Esophagus (tissue), 2 donors: ENCODE measurements around the gene GET3. TPM values are rescaled to one million over a fixed set of nuclear protein-coding genes. Genes with fewer than 3 reads are reported as not detected.

Source experiments
- H3K27ac ChIP-seq, 2 donors: one replicate each; pipeline ENCODE4 v1.5.1; 2013; ENCODE audit warnings: low read depth in 2 of 2, mild to moderate bottlenecking in 2 of 2, inconsistent platforms in 1 of 2, low read length in 1 of 2, moderate library complexity in 1 of 2
- H3K27me3 ChIP-seq, 2 donors: one replicate each; pipeline ENCODE4 v1.6.1; 2013; ENCODE audit warnings: low read length in 2 of 2, control low read depth in 1 of 2, mild to moderate bottlenecking in 1 of 2; ENCODE audit not compliant: insufficient read depth in 2 of 2, control insufficient read depth in 1 of 2
- H3K36me3 ChIP-seq, 2 donors: one replicate each; pipeline ENCODE4 v1.6.1; 2013; ENCODE audit warnings: low read length in 1 of 2; ENCODE audit not compliant: control insufficient read depth in 2 of 2, insufficient read depth in 2 of 2
- H3K4me1 ChIP-seq, 2 donors: one replicate each; pipeline ENCODE4 v1.6.1; 2013; ENCODE audit warnings: low read length in 1 of 2; ENCODE audit not compliant: control insufficient read depth in 2 of 2, insufficient read depth in 2 of 2
- H3K4me3 ChIP-seq, 2 donors: one replicate each; pipeline ENCODE4 v1.5.1; 2013; ENCODE audit warnings: low read length in 2 of 2, mild to moderate bottlenecking in 2 of 2, low read depth in 1 of 2, moderate library complexity in 1 of 2
- H3K9me3 ChIP-seq, 2 donors: one replicate each; pipeline ENCODE4 v1.6.1; 2013; ENCODE audit warnings: mild to moderate bottlenecking in 2 of 2, low read depth in 1 of 2, low read length in 1 of 2, moderate library complexity in 1 of 2; ENCODE audit not compliant: control insufficient read depth in 2 of 2, insufficient read depth in 1 of 2
- WGBS, 2 donors: extraction: QIAGEN DNeasy Blood & Tissue Kit; methylation state at CpG; one replicate each; pipeline ENCODE4 v1.1.7; 2013; 5-methylcytosine and 5-hydroxymethylcytosine counted together
- polyA plus RNA-seq, 2 donors: library from polyadenylated mRNA; stranded (reverse); fragments of 200-250 nt; gene quantifications; one replicate each; pipeline ENCODE4 v1.2.3, GENCODE V29; 2013
- donor health status: healthy with polysubstance abuse.
- donor health status: Bipolar disorder and iron deficiency.

GET3 gene
- polyA plus RNA-seq, result 10 to 100 TPM; 46.2 to 74.1 TPM

- H3K27me3 ChIP-seq, result no peaks in the 10 kb centered on the region
- peaks cover 0 to 6% of the 10 kb centered on the region in 2 donors for H3K36me3 ChIP-seq
- 0 to 1% methylated on average over 28 to 29 of the region's 29 CpGs for WGBS, 2 donors
- peak within 1 kb of the TSS; percentile 81 to 92 for H3K27ac ChIP-seq
- peaks cover 6 to 9% of the 10 kb centered on the region in 2 donors for H3K4me1 ChIP-seq
- peak within 1 kb of the TSS; percentile 80 to 87 for H3K4me3 ChIP-seq
- no peaks in the 10 kb centered on the region for H3K9me3 ChIP-seq
Observed at GRCh38 chr19:12736995-12737834, at the start of gene GET3. TSS of gene GET3 (plus strand) at chr19:12737497. CDS start at chr19:12737506, 9 bp downstream.

DNA sequence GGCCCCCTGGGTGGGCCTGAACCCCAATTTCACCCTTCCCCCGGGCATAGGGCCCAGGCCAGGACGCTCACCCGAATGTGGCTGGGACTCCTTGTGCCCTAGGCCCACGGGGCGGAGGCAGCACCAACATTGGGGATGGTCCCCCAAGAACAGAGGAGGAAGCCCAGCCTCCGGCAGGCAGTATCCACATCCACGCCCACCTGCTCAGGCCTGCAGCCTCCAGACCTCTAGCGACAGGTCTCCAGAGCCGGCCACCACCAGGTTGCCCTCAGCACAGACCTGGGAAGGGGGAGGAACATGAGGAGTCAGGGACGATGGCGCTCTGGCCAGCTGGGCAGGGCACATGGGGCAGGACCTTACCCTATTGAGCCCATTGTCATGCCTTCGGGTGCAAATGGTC lies 48.3 kb upstream of the GET3 start:
- no peaks in the 10 kb centered on the region for H3K27me3 ChIP-seq
- peaks cover 0 to 9% of the 10 kb centered on the region in 2 donors for H3K36me3 ChIP-seq
- no peaks in the 10 kb centered on the region for H3K4me1 ChIP-seq
- WGBS, 2 donors, result 86 to 91% methylated on average over 12 of the region's 12 CpGs
- H3K27ac ChIP-seq, result no peak overlapping the region
- no peak overlapping the region for H3K4me3 ChIP-seq
- no peaks in the 10 kb centered on the region for H3K9me3 ChIP-seq

DNA sequence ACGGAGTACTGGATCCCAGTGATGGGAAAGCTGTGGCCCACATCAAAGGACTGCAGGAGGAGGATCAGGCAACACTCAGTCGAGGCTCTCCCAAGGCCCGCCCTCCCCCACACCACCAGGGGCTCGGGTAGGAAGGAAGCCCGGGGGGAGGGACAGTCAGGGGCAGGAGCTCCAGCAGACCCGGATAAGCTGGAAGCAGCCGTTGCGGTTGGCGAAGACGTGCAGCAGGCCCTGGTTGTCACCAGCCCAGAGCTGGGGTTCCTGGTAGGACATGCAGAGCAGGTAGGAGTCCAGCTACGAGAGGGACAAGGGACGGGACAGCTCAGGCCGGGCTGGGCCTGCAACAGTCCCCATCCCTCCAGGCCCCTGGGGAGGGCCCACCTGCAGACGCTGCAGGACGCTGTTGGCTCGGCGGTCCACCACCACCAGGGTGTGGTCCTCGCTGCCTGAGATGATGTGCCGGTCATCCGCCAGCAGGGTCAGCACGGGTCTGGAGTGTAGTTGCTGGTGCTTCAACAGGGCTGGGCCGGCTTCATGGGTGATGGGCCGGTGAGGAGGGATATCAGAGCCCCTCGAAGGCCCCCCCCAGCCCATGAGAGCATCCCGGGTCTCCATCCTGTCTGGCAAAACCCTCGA lies 47.6 kb upstream of the GET3 start:
- no peaks in the 10 kb centered on the region for H3K9me3 ChIP-seq
- H3K27ac ChIP-seq, result no peak overlapping the region
- WGBS, 2 donors, result 79 to 80% methylated on average over 25 to 26 of the region's 26 CpGs
- peaks cover 0 to 9% of the 10 kb centered on the region in 2 donors for H3K36me3 ChIP-seq
- H3K4me3 ChIP-seq, result no peak overlapping the region
- no peaks in the 10 kb centered on the region for H3K27me3 ChIP-seq
- no peaks in the 10 kb centered on the region for H3K4me1 ChIP-seq

- Histone ChIP-seq H3K36me3 (peaks cover 0 to 8% of the 10 kb centered on the region in 2 donors), H3K27ac (no peak overlapping the region), H3K9me3 (no peaks in the 10 kb centered on the region), H3K4me3 (no peak overlapping the region), H3K27me3 (no peaks in the 10 kb centered on the region), H3K4me1 (peaks cover 5 to 8% of the 10 kb centered on the region in 2 donors)
- WGBS, 2 donors, result 85 to 90% methylated on average over 5 of the region's 5 CpGs
Observed at GRCh38 chr19:12692960-12693359, 44.3 kb upstream of the GET3 start.

- Histone ChIP-seq H3K27me3 (no peaks in the 10 kb centered on the region), H3K27ac (no peak overlapping the region), H3K4me1 (peaks cover 5 to 8% of the 10 kb centered on the region in 2 donors), H3K4me3 (no peak overlapping the region), H3K9me3 (no peaks in the 10 kb centered on the region), H3K36me3 (peaks cover 0 to 3% of the 10 kb centered on the region in 2 donors)
- WGBS, 2 donors, result 89 to 90% methylated on average over 16 of the region's 16 CpGs
Observed at GRCh38 chr19:12694641-12695040, 42.7 kb upstream of the GET3 start.

DNA sequence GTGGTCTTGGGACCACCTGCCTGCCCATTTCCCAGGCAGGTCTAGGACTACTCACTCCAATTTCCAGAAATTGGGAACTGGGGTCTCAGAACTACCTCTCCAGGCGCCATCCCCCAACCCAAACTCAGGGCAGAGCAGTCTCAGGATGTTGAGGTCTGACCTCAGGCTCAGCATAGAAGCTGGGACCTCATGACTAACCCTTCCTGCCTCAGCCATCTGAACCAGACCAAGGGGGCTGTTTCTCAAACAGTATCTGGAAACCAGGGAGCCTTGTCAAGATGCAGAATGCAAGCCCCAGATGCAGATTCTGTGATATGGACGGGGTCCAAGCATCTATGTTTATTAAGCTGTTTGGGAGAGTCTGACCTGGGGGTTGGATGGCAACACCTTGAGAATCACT lies 42.2 kb upstream of the GET3 start:
- Histone ChIP-seq H3K36me3 (peaks cover 0 to 3% of the 10 kb centered on the region in 2 donors), H3K27ac (no peak overlapping the region), H3K4me1 (peaks cover 5 to 8% of the 10 kb centered on the region in 2 donors), H3K4me3 (no peak overlapping the region), H3K9me3 (no peaks in the 10 kb centered on the region), H3K27me3 (no peaks in the 10 kb centered on the region)
- WGBS, 2 donors, result 70 to 79% methylated on average over 2 of the region's 2 CpGs

DNA sequence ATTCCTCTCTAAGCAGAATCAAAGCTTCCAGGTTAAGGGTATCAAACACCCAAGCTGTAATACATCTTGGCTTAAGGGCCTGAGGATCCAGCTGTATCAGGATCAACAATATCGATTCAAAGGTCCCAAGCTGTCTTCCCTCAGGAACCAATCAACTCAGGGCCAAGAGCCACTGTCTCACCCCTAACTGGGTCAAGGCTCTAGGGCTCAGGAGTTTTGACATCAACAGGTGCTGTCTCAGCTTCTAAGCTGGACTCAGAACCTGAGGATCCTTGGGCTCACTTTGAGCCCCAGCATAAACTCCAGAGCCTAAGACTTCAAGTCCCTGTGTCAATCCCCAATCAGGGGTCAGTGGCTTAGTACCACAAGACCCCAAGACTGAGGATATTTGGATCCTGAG lies 41.8 kb upstream of the GET3 start:
- peak overlapping the region; percentile 62 to 80 for H3K4me3 ChIP-seq

DNA sequence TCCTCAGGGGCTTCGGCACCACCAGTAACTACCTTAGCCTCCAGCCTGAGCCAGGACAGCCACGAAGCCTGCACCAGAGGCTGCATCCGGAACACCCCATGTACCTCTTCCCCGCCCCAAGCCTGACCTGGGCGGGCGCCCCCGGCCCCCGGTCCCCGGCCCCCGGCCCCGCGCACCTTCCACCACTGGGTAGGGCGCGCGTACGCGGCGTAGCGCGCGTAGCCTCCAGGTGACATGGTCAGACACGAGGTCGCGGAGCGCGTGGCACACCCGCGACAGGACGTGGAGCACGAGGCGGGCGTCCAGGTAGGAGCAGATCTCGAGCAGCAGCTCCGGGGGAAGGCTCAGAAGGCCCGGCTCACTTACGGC lies 41.3 kb upstream of the GET3 start:
- H3K4me1 ChIP-seq, result peaks cover 5 to 8% of the 10 kb centered on the region in 2 donors
- H3K27ac ChIP-seq, result no peak overlapping the region
- peaks cover 7 to 9% of the 10 kb centered on the region in 2 donors for H3K36me3 ChIP-seq
- H3K27me3 ChIP-seq, result no peaks in the 10 kb centered on the region
- H3K9me3 ChIP-seq, result no peaks in the 10 kb centered on the region
- 2 to 3% methylated on average over 33 to 36 of the region's 36 CpGs for WGBS, 2 donors
- peak overlapping the region; percentile 62 to 80 for H3K4me3 ChIP-seq

More for the DNA sequence above, 41.8 kb upstream of the GET3 start:
- Histone ChIP-seq H3K27ac (no peak overlapping the region), H3K9me3 (no peaks in the 10 kb centered on the region), H3K4me1 (peaks cover 5 to 8% of the 10 kb centered on the region in 2 donors), H3K36me3 (peaks cover 2 to 5% of the 10 kb centered on the region in 2 donors), H3K27me3 (no peaks in the 10 kb centered on the region)
- WGBS, 2 donors, result 71 to 72% methylated on average over 1 of the region's 1 CpG

GRCh38 chr19:12696366-12697335 lies 40.6 kb upstream of the GET3 start, which contains the start of gene FBXW9:
TSS of gene FBXW9 (minus strand) at chr19:12696631. CDS start at chr19:12696581, 50 bp downstream.
- peaks cover 5 to 8% of the 10 kb centered on the region in 2 donors for H3K4me1 ChIP-seq
- no peaks in the 10 kb centered on the region for H3K27me3 ChIP-seq
- no peaks in the 10 kb centered on the region for H3K9me3 ChIP-seq
- peak within 1 kb of the TSS; percentile 86 to 94 for H3K27ac ChIP-seq
- peak within 1 kb of the TSS; percentile 62 to 80 for H3K4me3 ChIP-seq
- WGBS, 2 donors, result 6 to 8% methylated on average over 48 to 59 of the region's 59 CpGs
- peaks cover 13 to 16% of the 10 kb centered on the region in 2 donors for H3K36me3 ChIP-seq
